ENCODE data around the gene HMGN4. TPM values are rescaled to one million over a fixed set of nuclear protein-coding genes. Genes with fewer than 3 reads are reported as not detected.

The HMGN4 gene
- total and polyA plus RNA-seq, 9 of the 15 experiments (the other 6 are each of a cell fraction or from before 2014, with no cell fraction given), result 35.4 to 134 (median 94.1) TPM

DNA sequence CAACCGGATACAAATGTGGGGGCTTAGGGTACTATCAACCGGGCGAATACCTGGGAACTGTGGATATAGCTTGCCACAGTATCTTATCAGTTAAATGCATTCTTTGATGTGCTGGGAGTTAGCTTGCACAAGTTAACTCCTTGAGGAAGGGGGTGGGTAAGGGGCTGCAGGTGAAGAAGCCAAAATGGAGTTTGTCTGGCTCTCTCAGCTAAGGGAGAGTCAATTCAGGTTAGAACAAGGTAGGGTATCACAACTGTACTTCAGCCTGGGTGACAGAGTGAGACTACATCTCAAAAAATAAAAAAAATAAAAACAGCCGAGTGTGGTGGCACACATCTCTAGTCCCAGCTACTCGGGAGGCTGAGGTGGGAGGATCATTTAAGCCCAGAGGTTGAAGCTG is 46.6 kb upstream of the HMGN4 start (continued):
- TF ChIP-seq, protein P1, sequence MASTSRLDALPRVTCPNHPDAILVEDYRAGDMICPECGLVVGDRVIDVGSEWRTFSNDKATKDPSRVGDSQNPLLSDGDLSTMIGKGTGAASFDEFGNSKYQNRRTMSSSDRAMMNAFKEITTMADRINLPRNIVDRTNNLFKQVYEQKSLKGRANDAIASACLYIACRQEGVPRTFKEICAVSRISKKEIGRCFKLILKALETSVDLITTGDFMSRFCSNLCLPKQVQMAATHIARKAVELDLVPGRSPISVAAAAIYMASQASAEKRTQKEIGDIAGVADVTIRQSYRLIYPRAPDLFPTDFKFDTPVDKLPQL (IDR thresholded peaks at IDR 0.05; ENCODE audit: extremely low read depth, insufficient read length), result no peak
- TF ChIP-seq MEF2D (tag; conservative IDR thresholded peaks at IDR 0.05; ENCODE audit: low read depth), result peak; percentile 79
- TF ChIP-seq CREBBP (IDR thresholded peaks at IDR 0.05; ENCODE audit: low read depth, low read length), result no peak
- TF ChIP-seq ZNF239 (CRISPR knock-in tag; IDR thresholded peaks at IDR 0.05), result peak; percentile 75
- TF ChIP-seq GABPA (tag; conservative IDR thresholded peaks at IDR 0.05; ENCODE audit: low read depth), result no peak
- no peak for TF ChIP-seq ATF1 (CRISPR knock-in tag; IDR thresholded peaks at IDR 0.05)
- no peak for TF ChIP-seq ATF1 (tag; IDR thresholded peaks at IDR 0.05)
- TF ChIP-seq ZNF696 (CRISPR knock-in tag; conservative IDR thresholded peaks at IDR 0.05), result no peak
- TF ChIP-seq, protein P2, sequence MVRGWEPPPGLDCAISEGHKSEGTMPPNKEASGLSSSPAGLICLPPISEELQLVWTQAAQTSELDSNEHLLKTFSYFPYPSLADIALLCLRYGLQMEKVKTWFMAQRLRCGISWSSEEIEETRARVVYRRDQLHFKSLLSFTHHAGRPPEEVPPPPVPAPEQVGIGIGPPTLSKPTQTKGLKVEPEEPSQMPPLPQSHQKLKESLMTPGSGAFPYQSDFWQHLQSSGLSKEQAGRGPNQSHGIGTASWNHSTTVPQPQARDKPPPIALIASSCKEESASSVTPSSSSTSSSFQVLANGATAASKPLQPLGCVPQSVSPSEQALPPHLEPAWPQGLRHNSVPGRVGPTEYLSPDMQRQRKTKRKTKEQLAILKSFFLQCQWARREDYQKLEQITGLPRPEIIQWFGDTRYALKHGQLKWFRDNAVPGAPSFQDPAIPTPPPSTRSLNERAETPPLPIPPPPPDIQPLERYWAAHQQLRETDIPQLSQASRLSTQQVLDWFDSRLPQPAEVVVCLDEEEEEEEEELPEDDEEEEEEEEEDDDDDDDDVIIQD (CRISPR knock-in tag; IDR thresholded peaks at IDR 0.05), result no peak
- TF ChIP-seq ZBTB7A (IDR thresholded peaks at IDR 0.05; ENCODE audit: borderline replicate concordance, control insufficient read depth, low read depth, low read length), result no peak
- TF ChIP-seq L3MBTL2 (IDR thresholded peaks at IDR 0.05), result no peak
- no peak for TF ChIP-seq TAL1 (IDR thresholded peaks at IDR 0.05)
- TF ChIP-seq, protein P3, sequence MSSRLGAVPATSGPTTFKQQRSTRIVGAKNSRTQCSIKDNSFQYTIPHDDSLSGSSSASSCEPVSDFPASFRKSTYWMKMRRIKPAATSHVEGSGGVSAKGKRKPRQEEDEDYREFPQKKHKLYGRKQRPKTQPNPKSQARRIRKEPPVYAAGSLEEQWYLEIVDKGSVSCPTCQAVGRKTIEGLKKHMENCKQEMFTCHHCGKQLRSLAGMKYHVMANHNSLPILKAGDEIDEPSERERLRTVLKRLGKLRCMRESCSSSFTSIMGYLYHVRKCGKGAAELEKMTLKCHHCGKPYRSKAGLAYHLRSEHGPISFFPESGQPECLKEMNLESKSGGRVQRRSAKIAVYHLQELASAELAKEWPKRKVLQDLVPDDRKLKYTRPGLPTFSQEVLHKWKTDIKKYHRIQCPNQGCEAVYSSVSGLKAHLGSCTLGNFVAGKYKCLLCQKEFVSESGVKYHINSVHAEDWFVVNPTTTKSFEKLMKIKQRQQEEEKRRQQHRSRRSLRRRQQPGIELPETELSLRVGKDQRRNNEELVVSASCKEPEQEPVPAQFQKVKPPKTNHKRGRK (tag; IDR thresholded peaks at IDR 0.05), result no peak
- no peak for TF ChIP-seq FOXP1 (CRISPR knock-in tag; IDR thresholded peaks at IDR 0.05)
- TF ChIP-seq KDM1A (IDR thresholded peaks at IDR 0.05), result no peak
- TF ChIP-seq TAF15 (IDR thresholded peaks at IDR 0.05; ENCODE audit: low read depth, low read length), result no peak
- no peak for TF ChIP-seq SMAD1 (IDR thresholded peaks at IDR 0.05; ENCODE audit: low read depth, low read length, partially characterized antibody)
- TF ChIP-seq NCOA6 (IDR thresholded peaks at IDR 0.05), result no peak
- no peak for TF ChIP-seq SP2 (IDR thresholded peaks at IDR 0.05; ENCODE audit: extremely low read depth, low read depth, low read length, poor library complexity, severe bottlenecking)
- no peak for TF ChIP-seq TRIM24 (IDR thresholded peaks at IDR 0.05)
- no peak for TF ChIP-seq U2AF2 (optimal IDR thresholded peaks at IDR 0.05; ENCODE audit: low read depth, low read length)
- no peak for TF ChIP-seq BRF1 (IDR thresholded peaks at IDR 0.05; ENCODE audit: borderline replicate concordance, extremely low read depth, insufficient read length)
- TF ChIP-seq HNRNPH1 (optimal IDR thresholded peaks at IDR 0.05; ENCODE audit: low read depth, low read length), result no peak
- TF ChIP-seq, protein P4, sequence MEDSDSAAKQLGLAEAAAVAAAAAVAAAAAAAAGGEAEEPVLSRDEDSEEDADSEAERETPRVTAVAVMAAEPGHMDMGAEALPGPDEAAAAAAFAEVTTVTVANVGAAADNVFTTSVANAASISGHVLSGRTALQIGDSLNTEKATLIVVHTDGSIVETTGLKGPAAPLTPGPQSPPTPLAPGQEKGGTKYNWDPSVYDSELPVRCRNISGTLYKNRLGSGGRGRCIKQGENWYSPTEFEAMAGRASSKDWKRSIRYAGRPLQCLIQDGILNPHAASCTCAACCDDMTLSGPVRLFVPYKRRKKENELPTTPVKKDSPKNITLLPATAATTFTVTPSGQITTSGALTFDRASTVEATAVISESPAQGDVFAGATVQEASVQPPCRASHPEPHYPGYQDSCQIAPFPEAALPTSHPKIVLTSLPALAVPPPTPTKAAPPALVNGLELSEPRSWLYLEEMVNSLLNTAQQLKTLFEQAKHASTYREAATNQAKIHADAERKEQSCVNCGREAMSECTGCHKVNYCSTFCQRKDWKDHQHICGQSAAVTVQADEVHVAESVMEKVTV (CRISPR knock-in tag; IDR thresholded peaks at IDR 0.05), result no peak

Measured in K562 (cell line).